HEK293T (cell line): ENCODE measurements around the gene ENPP1.

ENCODE experiments used
- ELF4 ChIP-seq: fragments of 450-650 bp; IDR thresholded peaks from 2 replicates; pipeline ENCODE4 v1.6.1; 2017; ENCODE audit warnings: antibody characterized with exemption
- FOXM1 ChIP-seq: fragments of 450-650 bp; IDR thresholded peaks from 2 replicates; pipeline ENCODE4 v1.6.1; 2017; ENCODE audit warnings: mild to moderate bottlenecking, borderline replicate concordance
- TARDBP ChIP-seq: fragments of 450-650 bp; IDR thresholded peaks from 2 replicates; pipeline ENCODE4 v1.6.1; 2016

DNA sequence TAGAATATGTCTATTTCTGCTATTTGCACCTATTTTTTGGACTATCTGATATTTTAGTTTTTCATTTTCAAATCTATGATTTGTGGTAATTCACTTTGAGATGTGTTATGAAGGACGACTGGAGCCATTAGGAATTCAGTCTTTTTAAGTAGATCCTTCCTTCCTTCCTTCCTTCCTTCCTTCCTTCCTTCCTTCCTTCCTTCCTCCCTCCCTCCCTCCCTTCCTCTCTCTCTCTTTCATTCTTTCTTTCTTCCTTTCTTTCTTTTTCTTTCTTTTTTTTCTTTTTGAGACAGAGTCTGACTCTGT is 46.1 kb upstream of the ENPP1 start:
- TF ChIP-seq ELF4: no peak
- TF ChIP-seq TARDBP: no peak
- no peak for TF ChIP-seq FOXM1
